Progenitor cell of endocrine pancreas (in vitro differentiated cells): ENCODE data around the gene FTO. TPM values are rescaled to one million over a fixed set of nuclear protein-coding genes. Genes with fewer than 3 reads are reported as not detected.

Experiments used
- DNase-seq: peaks from one replicate; pipeline ENCODE4 v3.0.0; 2021; ENCODE audit warnings: low spot score; ENCODE audit not compliant: unreplicated experiment
- H3K27ac Mint-ChIP-seq: 2 replicates; pipeline ENCODE4 v1.8.0; 2021; ENCODE audit warnings: mild to moderate bottlenecking, moderate library complexity, mixed read lengths
- H3K27me3 Mint-ChIP-seq: 2 replicates; pipeline ENCODE4 v1.8.0; 2021; ENCODE audit warnings: mixed read lengths
- H3K36me3 Mint-ChIP-seq: 2 replicates; pipeline ENCODE4 v1.8.0; 2022; ENCODE audit warnings: mixed read lengths; ENCODE audit not compliant: insufficient read depth
- H3K4me1 Mint-ChIP-seq: 2 replicates; pipeline ENCODE4 v1.8.0; 2021; ENCODE audit warnings: low read depth, mixed read lengths
- H3K4me3 Mint-ChIP-seq: 2 replicates; pipeline ENCODE4 v1.8.0; 2021; ENCODE audit warnings: low read depth, mild to moderate bottlenecking, moderate library complexity, mixed read lengths
- H3K9me3 Mint-ChIP-seq: 2 replicates; pipeline ENCODE4 v1.8.0; 2021; ENCODE audit warnings: low read depth, mixed read lengths
- CTCF ChIP-seq: fragments of 200-600 bp; sonication (generic); IDR thresholded peaks from one replicate; pipeline ENCODE4 v1.5.0; 2021; ENCODE audit warnings: antibody characterized with exemption, mild to moderate bottlenecking; ENCODE audit not compliant: unreplicated experiment
- total RNA-seq: library from RNA; stranded (reverse); gene quantifications from 2 replicates; pipeline ENCODE4 v1.2.1, GENCODE V29; 2021

Gene FTO
- total RNA-seq, 1 donor from 2014 or later: 78.7 TPM

- H3K36me3 Mint-ChIP-seq: peaks cover 2% of the 10 kb centered on the region
- H3K27ac Mint-ChIP-seq: no peak overlapping the region
- H3K4me1 Mint-ChIP-seq: peaks cover 15% of the 10 kb centered on the region
- no peaks in the 10 kb centered on the region for H3K9me3 Mint-ChIP-seq
- TF ChIP-seq CTCF: no peak
- peaks cover 10% of the 10 kb centered on the region for H3K27me3 Mint-ChIP-seq
- no peak for DNase-seq
- no peak overlapping the region for H3K4me3 Mint-ChIP-seq
Measured at GRCh38 chr16:53894686-53895085, 190.7 kb downstream of the FTO start.

GRCh38 chr16:53895433-53895832, 191.5 kb downstream of the FTO start:
- Mint-ChIP-seq H3K4me1 (peaks cover 21% of the 10 kb centered on the region), H3K36me3 (peaks cover 2% of the 10 kb centered on the region), H3K9me3 (no peaks in the 10 kb centered on the region), H3K27me3 (peaks cover 10% of the 10 kb centered on the region), H3K4me3 (no peak overlapping the region), H3K27ac (no peak overlapping the region)
- TF ChIP-seq CTCF: no peak
- DNase-seq: no peak

GRCh38 chr16:53895851-53896250, 191.9 kb downstream of the FTO start:
- H3K36me3 Mint-ChIP-seq: peaks cover 2% of the 10 kb centered on the region
- H3K27me3 Mint-ChIP-seq: peaks cover 10% of the 10 kb centered on the region
- no peaks in the 10 kb centered on the region for H3K9me3 Mint-ChIP-seq
- no peak for TF ChIP-seq CTCF
- no peak overlapping the region for H3K4me3 Mint-ChIP-seq
- no peak for DNase-seq
- H3K27ac Mint-ChIP-seq: no peak overlapping the region
- peaks cover 24% of the 10 kb centered on the region for H3K4me1 Mint-ChIP-seq

DNA sequence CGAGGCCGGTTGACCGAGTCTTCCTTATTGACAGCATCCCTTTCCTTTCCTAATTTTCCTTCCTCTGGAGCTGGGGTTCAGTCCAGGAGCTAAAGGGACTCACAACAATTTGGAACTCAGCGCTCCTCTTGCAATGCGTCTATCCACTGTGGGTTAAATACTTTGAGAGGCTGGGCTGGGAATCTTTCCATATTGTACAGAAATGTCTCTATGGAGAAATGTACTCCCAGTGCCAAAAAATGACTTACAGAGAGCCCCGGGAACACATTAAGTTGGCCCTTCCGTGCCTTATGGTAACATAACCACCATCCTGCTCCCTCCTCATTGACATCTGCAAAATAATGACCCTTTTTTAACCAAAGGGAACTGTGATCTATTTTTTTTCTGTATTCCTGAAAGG, 192.8 kb downstream of the FTO start:
- H3K36me3 Mint-ChIP-seq: peaks cover 2% of the 10 kb centered on the region
- H3K4me1 Mint-ChIP-seq: peaks cover 30% of the 10 kb centered on the region
- no peak for DNase-seq
- no peak for TF ChIP-seq CTCF
- no peak overlapping the region for H3K4me3 Mint-ChIP-seq
- H3K9me3 Mint-ChIP-seq: no peaks in the 10 kb centered on the region
- peaks cover 10% of the 10 kb centered on the region for H3K27me3 Mint-ChIP-seq
- H3K27ac Mint-ChIP-seq: no peak overlapping the region

DNA sequence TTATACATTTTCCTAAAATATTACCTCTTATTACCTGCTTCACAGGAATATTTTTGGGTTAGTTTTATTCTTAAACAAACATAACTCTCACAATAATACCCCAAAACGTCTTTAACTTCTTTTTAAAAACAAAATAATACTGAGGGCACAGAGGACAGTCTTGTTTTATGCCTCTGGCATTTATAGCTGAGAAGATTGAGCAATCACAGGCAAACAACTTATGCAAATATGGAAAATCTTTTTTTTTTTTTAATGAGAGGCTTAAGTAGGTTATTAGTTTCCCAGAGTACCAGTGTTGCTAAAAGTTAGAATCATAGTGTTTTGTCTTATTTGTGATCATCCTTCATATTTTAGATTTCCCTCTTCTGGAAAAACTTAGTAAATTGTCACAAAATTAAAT, 195.0 kb downstream of the FTO start:
- Mint-ChIP-seq H3K27me3 (peaks cover 10% of the 10 kb centered on the region), H3K9me3 (no peaks in the 10 kb centered on the region), H3K4me1 (peaks cover 28% of the 10 kb centered on the region), H3K4me3 (no peak overlapping the region), H3K36me3 (peaks cover 3% of the 10 kb centered on the region), H3K27ac (no peak overlapping the region)
- DNase-seq: no peak
- no peak for TF ChIP-seq CTCF

- peaks cover 10% of the 10 kb centered on the region for H3K27me3 Mint-ChIP-seq
- no peaks in the 10 kb centered on the region for H3K9me3 Mint-ChIP-seq
- no peak overlapping the region for H3K4me3 Mint-ChIP-seq
- H3K36me3 Mint-ChIP-seq: peaks cover 3% of the 10 kb centered on the region
- TF ChIP-seq CTCF: no peak
- no peak for DNase-seq
- peaks cover 24% of the 10 kb centered on the region for H3K4me1 Mint-ChIP-seq
- H3K27ac Mint-ChIP-seq: no peak overlapping the region
Measured at GRCh38 chr16:53899431-53899830, 195.5 kb downstream of the FTO start.
